GM18507 (cell line): ENCODE results near the gene RHOH.

Source experiments
- DNase-seq: peaks from one replicate; pipeline ENCODE4 v3.0.0; 2011; ENCODE audit warnings: low read depth; ENCODE audit not compliant: insufficient read length; ENCODE audit errors: extremely low spot score
- FAIRE-seq: peaks from 2 replicates; lab custom pipeline; 2011; peaks lifted over from hg19 to GRCh38; lab: Jason Lieb, UNC

Gene RHOH

DNA sequence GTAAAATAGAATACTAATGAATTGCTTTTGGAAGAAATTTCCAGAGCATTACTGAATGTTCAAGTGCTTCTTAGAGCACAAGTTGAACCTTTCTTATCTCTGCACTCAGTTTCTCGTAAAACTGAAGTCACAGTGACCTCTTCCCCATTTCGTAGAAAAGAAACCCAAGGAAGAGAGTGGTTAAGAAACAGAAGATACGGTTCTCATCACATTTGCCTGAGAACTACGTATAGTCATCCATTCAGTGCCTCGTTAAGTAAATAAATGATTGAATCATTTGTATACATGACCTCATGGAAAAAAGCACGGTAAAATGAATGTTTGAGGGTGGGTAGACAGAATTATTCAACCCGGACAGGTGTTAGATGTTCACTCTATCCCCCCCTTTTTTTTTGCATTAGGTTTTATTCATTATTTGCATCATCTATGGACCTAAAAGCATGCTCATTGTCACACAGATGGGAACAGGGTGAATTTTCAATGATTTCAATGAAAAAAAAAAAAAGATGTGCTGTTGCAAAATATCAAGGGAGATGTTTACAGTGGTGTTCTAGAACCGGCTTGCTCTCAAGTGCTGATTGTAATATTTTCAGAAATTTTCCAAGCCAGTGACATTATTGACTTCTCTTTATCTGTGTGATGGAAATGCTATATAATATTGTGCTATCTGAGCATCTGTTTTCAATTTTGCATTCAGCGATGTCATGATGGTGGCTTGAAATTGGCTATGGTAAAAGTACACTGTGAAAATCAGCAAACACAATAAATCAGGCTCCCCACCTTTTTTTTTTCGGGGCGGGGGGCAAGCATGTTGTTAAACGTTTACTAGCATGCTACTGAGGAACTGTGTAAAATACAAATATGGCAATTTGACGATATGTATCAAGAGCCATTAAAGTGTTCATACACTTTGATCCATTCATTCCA lies 4.3 kb downstream of the RHOH start:
- FAIRE-seq (peak; percentile 85), DNase-seq (no peak)

DNA sequence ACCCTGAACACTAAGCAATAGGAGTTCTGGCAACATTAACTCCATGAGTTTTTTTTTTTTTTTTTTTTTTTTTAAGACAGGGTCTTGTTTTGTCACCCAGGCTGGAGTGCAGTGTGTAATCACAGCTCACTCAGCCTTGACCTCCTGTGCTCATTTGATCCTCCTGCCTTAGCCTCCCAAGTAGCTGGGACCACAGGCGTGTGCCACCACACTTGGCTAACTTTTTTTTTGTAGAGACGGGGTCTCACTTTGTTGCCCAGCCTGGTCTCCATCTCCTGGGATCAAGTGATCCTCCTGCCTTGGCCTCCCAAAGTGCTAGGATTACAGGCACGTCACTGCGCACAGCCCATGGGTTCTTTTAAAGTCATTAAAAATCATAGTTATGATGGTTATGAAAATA lies 5.1 kb downstream of the RHOH start:
- DNase-seq (no peak), FAIRE-seq (peak; percentile 52)

DNA sequence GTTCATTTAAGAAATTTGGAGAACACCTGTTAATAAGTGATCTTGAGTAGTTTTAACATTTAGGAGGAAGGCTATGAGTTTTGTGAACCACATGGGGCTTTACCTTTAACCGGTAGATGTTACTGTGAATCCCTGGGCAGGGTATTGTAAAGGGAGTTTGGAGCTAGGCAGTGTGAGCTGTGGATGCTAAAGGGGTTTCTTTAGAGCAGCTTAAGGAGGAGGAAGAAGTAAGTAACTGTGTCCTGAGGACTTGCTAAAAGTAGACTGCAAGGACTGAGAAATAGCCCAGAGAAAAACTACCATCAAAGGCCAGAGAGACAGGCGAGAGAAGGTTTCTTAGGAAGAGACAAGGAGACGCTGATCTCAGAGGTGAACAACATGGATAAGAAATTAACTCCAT lies 5.6 kb downstream of the RHOH start:
- DNase-seq (no peak), FAIRE-seq (peak; percentile 81)

DNA sequence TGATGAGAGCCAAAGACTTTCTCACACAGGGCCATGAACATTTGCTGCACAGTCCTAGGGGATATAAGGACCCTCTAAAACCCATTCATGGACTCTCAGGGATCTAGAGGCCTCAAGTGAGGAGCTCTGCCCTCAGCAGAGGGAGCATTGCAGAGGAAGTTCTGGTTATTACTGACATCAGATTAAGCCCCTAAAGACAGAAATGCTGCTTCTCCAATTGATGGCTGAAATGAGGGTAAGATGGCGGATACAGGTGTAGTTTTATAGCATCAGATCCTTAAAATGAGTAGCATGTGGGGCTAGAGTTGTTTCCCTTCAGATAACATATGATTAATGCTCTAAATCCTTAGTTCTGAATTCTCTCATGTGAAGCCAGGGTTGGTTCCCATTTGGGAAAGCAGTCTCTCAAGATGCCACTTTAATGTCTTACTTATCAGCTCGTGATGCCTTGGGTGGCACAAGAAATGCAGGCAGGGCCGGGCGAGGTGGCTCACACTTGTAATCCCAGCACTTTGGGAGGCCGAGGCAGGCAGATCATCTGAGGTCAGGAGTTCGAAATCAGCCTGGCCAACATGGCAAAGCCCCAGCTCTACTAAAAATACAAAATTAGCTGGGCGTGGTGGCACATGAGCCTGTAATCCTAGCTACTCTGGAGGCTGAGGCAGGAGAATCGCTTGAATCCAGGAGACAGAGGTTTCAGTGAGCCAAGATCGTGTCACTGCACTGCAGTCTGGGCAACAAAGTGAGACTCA lies 7.9 kb downstream of the RHOH start:
- DNase-seq: no peak
- no peak for FAIRE-seq

DNA sequence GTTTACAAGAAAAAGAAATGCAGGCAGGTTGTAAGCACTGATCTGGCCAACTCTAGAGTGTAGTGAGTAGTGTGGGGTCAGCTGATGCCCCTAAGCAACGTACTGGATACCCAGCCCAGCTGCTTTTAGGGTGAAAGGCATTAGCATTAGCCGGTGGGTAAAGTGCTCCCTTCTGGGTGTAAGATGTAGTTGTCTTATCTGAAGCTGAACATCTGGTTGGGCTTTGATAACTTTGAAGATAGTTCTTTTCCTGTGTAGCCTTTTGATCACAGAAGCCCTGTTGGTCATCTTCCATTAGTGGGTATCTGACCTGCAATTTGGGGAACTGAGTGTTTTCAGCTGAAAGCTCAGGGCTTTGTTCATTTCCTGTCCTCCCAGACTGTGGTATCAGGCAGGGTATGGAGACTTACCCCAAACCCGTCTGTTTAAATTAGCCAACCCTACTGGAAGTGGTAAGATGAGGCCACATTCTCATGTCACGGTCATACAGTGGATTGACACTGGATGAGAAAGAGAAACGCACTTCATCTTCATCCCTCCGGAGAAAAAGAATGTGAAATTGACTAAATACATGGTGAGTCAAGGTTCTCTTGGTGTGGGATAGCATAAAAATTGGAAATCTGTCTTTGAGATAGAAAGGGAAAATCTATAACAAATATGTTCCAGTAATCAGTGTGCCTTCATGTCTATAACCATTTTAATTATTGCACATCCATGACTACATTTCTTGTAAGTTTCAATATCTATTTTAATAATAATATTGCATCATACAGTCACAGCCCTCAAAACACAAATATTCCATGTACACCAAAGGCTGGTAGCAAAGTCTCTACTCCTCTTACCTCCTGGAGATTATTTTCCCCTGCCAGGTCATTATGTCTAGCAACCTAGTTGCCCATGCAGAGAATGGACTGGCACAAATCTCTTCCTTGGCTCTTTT lies 8.7 kb downstream of the RHOH start:
- FAIRE-seq (peak; percentile 100), DNase-seq (no peak)

DNA sequence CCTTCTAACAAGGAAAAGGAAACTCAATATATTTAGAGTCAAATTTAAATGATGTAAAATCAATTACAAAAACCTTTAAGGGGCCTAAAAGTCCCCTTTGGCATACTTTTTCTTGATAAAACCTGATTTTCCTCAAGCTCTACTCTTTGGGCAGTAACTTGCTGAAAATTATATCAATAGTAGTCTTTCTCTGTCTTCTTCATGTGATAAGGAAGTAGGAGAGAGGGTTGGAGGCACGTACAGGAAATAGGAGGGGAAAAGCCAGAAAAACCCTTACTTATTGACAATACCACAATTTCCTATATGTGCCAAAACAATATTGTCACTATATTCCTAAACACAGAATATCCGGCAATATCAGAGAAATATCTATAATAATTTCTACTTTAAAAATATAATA lies 9.6 kb downstream of the RHOH start:
- DNase-seq: no peak
- FAIRE-seq: peak; percentile 66

DNA sequence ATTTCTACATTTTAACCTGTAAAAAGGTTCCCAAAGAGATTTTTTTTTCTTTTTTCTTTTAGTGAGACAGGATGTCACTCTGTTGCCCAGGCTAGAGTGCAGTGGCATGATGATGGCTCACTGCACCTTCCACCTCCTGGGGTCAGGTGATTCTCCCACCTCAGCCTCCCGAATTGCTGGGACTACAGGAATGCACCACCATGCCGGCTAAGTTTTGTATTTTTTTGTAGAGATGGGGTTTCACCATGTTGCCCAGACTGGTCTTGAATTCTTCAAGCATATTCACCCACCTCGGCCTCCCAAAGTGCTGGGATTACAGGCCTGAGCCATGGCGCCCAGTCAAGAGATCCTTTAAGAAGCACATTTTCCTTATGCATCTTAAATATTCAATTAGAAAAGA lies 12.6 kb downstream of the RHOH start:
- DNase-seq (no peak), FAIRE-seq (peak; percentile 62)

DNA sequence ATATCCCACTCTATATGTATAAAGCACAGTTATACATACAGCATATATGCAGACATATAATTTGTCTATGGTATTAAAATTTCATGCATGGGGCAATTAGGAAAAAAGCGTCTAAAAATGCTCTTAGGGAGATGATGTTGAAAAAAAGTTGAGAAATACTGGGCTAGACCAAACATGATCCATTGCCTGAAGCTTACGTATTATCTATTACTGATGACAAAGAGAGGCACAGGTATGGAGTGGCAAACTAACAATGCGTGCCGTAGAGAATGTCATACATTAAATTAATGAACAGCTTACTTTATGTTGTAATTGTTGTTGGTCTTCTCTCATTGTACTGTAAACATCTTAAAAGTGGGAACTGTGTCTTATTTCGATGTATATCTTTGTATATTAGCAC lies 13.9 kb downstream of the RHOH start:
- peak; percentile 49 for FAIRE-seq
- DNase-seq: no peak

DNA sequence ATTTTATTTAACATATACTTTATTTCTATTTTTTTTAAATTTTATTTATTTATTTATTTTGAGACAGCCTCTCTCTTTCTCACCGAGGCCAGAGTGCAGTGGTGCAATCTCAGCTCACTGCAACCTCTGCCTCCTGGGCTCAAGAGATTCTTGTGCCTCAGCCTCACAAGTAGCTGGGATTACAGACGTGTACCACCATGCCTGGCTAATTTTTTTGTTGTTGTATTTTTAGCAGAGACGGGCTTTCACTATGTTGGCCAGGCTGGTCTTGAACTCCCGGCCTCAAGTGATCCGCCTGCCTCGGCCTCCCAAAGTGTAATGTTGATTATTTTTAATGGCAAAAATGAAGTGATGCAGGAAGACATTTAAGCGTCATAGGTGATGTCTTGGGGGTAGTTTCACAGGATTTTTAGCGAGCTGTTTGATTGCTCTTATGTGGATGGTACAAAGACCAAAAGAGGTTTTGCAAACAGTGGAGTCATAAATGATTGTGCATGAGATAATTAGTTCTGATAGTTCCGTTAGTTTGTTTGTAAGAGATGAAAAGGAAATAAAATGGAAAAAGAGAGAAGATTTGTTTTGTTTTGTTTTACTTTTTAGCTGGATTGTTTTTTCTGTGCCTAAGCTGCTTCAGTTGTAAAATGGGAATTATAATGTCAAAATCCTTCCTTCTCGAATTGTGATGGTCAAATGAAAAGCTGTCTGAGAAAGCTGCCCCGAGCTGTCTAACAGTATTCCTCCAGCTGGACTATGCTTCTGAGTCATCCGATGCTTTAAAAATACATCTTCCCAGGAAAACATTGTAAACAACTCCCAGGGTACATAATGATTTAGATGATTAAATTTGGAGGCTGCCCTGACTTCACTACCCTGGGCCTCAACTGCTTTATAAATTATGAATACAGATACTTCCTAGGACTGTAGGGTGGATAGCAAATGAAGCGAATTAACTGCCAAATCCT lies 14.7 kb downstream of the RHOH start:
- no peak for DNase-seq
- FAIRE-seq: no peak

DNA sequence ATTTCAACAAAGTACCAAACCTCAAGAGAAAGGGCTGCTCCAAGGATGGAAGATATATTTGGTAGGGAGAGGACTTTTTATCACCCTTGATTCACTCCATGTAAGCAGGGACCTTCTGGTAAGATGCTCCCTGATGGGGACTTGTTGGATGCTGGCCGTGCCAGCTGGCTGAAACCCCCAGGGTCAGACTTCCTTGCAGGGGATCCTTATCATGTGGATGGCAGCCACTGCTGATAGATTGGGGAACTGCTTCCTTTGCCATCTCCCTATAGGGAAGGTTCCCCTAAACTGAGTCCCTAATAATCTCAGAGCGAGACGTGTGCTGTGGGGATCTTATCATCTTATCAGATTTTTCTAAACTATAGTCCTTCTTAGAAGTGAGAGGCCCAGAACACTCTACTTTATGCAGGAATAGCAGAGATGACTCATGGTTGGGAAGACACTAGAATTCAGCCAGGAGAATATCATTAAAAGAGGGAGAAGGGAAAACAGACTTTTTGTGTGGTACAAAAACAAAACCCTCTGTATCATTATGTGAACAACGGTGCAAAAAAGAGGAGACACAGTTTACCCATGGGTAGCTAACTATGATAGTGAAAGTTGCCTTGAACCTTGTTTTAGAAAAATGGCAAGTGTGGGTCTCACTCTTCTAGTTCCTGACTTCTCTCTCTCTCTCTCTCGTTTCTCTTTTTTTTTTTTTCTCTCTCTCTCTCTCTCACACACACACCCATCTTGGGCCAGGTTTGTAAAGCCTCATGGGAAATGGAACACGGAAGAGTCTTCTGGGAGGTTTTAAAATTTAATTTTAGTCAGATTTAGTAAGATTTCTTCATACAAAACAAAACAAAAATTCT lies 16.1 kb downstream of the RHOH start:
- FAIRE-seq (peak; percentile 83), DNase-seq (no peak)

DNA sequence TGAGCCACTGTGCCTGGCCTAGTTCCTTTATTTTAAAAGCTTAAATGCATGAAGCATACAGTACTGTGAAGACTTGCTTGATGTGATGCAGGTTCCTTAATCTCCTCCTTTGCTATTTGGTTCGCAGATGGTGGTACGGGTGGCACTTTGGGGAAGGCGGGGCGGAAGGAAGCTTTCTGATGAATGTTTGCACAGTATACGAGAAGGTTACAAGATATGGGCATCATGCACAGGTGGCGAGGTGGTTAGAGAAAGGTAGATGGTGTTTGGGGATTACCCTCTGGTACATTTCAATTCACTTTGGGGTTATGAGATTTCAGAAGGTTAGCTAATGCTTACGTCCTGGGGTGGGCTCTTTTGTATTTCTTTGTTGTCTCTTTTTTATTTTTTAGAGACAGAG lies 17.2 kb downstream of the RHOH start:
- FAIRE-seq: peak; percentile 36
- DNase-seq: no peak

DNA sequence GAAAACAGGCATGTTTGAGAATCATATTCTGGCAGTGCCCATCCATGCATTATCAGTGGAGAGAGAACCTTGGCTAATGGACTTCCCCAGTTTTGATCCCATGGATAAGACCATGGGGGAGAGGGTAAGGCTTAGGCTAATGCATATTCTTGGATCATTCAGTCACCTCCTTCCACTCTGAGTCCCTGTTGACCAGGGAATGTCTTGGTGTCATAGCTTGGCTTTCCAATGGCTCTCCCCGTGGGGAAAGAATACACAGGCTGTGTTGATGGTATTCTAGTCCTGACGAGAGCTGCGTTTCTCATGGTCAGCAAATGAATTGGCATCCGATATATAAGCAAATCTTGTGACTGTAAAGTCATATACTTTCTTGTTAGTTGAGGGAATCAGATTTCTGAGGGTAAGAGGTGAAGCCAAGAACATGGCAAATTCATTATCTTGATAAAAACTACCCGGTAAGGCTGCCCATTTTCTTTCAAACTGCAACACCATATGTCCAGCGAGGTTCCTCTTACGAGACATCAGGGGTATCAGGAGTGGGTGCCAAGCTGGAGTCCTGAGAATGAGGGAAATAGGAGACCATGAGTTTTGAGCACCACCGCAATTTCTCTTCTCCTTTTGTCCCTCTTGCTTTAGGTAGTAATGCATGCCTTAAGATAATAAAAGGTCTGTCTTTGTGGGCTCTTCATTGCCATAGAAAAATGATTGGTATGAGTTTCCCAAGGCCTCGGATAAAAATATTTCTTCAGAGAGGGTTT lies 18.0 kb downstream of the RHOH start:
- DNase-seq: no peak
- FAIRE-seq: no peak

DNA sequence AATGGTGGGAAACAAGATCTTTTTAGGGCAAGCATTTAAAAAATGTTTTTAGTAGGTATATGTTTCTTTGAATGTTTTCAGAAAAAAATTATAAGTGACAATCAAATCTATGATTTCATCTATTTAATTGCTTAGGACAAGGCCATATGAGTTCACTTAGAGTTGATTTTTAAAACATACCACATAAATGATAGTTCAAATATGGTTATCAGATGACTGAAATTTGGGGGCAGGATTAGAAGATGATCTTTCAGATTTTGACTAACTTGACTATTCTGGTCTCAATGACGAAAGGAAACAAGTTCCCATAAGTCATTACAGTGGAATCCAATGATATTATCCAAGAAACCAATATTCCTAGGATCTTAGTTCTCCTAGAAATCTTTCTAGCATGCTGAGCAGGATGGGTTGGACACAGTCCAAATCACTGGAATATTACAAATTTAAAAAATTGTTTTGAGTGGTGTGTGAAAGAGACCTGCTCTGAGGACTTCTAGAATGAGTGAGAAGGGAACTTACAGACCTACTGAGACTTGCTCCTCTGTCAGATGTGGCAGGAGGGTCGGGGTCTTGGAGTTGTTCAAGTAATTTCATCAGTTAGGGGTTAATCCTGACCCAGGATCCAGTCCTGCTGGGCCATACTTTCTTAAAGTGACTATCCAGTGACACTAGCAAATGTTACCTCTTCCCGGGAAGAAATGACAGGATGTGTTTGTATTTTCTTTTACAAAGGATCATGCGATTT lies 20.0 kb downstream of the RHOH start:
- DNase-seq (no peak), FAIRE-seq (no peak)

DNA sequence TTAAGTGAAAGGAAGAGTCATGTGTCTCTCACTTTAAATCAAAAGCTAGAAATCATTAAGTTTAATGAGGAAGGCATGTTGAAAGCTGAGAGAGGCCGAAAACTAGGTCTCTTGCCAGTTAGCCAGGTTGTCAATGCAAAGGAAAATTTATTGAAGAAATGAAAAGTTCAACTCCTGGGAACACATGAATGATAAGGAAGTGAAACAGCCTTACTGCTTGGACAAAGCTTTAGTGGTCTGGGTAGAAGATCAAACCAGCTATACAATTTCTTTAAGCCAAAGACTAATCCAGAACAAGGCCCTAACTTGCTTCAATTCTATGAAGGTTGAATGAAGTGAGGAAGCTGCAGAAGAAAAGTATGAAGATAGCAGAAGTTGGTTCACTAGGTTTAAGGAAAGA lies 24.9 kb downstream of the RHOH start:
- FAIRE-seq: no peak
- DNase-seq: no peak

DNA sequence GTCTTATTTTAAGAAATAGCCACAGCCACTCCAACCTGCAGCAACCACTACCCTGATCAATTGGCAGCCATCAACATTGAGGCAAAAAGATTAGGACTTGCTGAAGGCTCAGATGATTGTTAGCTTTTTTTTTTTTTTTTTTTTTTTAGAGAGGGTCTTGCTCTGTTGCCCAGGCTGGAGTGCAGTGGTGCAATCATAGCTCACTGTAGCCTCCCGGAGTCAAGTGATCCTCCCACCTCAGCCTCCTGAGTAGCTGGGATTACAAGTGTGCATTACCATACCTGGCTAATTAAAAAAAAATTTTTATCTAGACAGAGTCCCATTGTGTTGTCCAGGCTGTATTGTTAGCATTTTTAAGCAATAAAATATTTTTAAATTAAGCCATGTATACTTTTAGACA lies 26.5 kb downstream of the RHOH start:
- DNase-seq (no peak), FAIRE-seq (no peak)

DNA sequence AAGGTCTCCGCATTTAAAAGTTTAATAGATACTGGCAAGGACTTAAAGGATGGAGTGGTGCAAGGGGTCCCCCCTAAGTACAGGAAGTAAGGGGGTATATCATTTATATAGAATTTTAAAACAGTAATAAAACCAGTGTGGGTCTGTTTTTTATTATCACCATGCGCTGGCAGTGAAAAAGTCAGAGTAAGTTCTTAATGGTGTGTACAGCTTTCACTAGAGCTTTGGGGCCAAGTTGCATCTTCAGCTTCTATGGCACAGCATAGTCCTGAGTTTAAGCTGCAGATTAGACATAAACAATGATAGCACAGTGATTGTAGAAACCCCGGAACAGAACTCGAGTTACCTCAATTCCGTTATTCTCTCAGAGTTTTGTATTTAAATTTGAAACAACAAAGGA lies 27.6 kb downstream of the RHOH start:
- FAIRE-seq (no peak), DNase-seq (no peak)

DNA sequence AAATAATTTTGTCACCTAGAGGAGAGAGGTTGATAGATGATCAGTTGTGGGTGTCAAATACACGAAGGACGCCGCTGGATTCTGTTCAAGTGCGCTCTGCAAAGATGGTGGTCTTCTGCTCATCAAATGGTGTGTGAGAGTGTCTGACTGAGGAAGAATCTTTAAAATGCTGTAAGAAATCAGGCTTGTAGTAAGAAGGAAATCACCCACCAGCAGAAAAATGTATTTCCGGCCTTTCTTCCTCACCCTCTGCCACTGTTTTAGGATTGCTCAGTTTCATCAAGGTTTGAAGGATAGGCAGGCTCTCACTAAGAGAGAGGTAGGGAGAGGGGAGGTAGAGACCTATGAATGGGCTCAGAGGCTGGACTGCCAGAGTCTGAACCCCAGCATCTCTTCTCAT lies 28.7 kb downstream of the RHOH start:
- FAIRE-seq: peak; percentile 60

More for the DNA sequence above, 28.7 kb downstream of the RHOH start:
- no peak for DNase-seq
